ENCODE results near the gene IFRD1. TPM values are rescaled to one million over a fixed set of nuclear protein-coding genes. Genes with fewer than 3 reads are reported as not detected.

IFRD1 gene
- total RNA-seq, 1 donor from 2014 or later: 24.6 TPM

GRCh38 chr7:112444505-112444904 lies 5.8 kb upstream of the IFRD1 start:
- no peak overlapping the region for H3K4me3 ChIP-seq
- H3K27me3 ChIP-seq (ENCODE audit: low read depth): no peaks in the 10 kb centered on the region
- no peak for DNase-seq
- intact Hi-C loops (cut with micrococcal nuclease): no loop called here
- H3K4me1 ChIP-seq: peaks cover 4% of the 10 kb centered on the region
- no peaks in the 10 kb centered on the region for H3K36me3 ChIP-seq
- no peak overlapping the region for H3K27ac ChIP-seq (replicated peaks)
- no peaks in the 10 kb centered on the region for H3K9me3 ChIP-seq (replicated peaks)
- TF ChIP-seq CTCF (IDR thresholded peaks at IDR 0.05; ENCODE audit: borderline replicate concordance): no peak

- DNase-seq: no peak
- no peak for TF ChIP-seq CTCF (IDR thresholded peaks at IDR 0.05; ENCODE audit: borderline replicate concordance)
- Histone ChIP-seq H3K4me1 (peaks cover 20% of the 10 kb centered on the region), H3K36me3 (no peaks in the 10 kb centered on the region), H3K4me3 (no peak overlapping the region), H3K27ac (replicated peaks) (no peak overlapping the region), H3K27me3 (ENCODE audit: low read depth) (no peaks in the 10 kb centered on the region), H3K9me3 (replicated peaks) (no peaks in the 10 kb centered on the region)
- intact Hi-C loops (cut with micrococcal nuclease): no loop called here
Measured at GRCh38 chr7:112446431-112446830, 3.8 kb upstream of the IFRD1 start.

- intact Hi-C loops (cut with micrococcal nuclease): no loop called here
- H3K4me1 ChIP-seq: peaks cover 30% of the 10 kb centered on the region
- no peak overlapping the region for H3K27ac ChIP-seq (replicated peaks)
- DNase-seq: no peak
- no peak for TF ChIP-seq CTCF (IDR thresholded peaks at IDR 0.05; ENCODE audit: borderline replicate concordance)
- H3K36me3 ChIP-seq: no peaks in the 10 kb centered on the region
- H3K27me3 ChIP-seq (ENCODE audit: low read depth): no peaks in the 10 kb centered on the region
- no peak overlapping the region for H3K4me3 ChIP-seq
- no peaks in the 10 kb centered on the region for H3K9me3 ChIP-seq (replicated peaks)
Measured at GRCh38 chr7:112447406-112447805, 2.9 kb upstream of the IFRD1 start.

DNA sequence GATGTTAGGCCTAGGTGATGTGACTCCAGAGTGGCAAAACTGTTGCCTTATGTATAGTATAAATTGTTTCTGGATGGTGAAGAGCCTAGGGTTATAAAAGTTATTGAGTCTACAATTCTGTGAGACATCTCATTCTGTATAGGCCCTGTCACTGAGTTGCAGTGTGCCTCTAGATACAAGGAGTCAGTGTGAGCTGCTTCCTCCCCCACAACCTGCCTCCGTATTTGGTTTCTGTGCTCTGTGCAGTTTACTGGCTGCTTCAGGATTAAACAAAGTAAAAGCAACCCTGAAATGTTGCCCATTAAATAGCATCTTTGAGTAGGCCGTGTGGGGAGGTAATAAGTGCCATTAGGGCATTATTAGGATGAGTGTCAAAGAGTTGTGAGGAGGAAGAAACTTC lies 1.9 kb upstream of the IFRD1 start:
- Histone ChIP-seq H3K9me3 (replicated peaks) (no peaks in the 10 kb centered on the region), H3K36me3 (no peaks in the 10 kb centered on the region), H3K4me1 (peaks cover 39% of the 10 kb centered on the region), H3K27ac (replicated peaks) (peak overlapping the region; percentile 98), H3K27me3 (ENCODE audit: low read depth) (no peaks in the 10 kb centered on the region), H3K4me3 (no peak overlapping the region)
- no peak for DNase-seq
- no peak for TF ChIP-seq CTCF (IDR thresholded peaks at IDR 0.05; ENCODE audit: borderline replicate concordance)
- intact Hi-C loops (cut with micrococcal nuclease): no loop called here

- Histone ChIP-seq H3K4me1 (peaks cover 44% of the 10 kb centered on the region), H3K9me3 (replicated peaks) (no peaks in the 10 kb centered on the region), H3K4me3 (no peak overlapping the region), H3K27me3 (ENCODE audit: low read depth) (no peaks in the 10 kb centered on the region), H3K27ac (replicated peaks) (peak overlapping the region; percentile 98), H3K36me3 (no peaks in the 10 kb centered on the region)
- intact Hi-C loops (cut with micrococcal nuclease): no loop called here
- no peak for TF ChIP-seq CTCF (IDR thresholded peaks at IDR 0.05; ENCODE audit: borderline replicate concordance)
- DNase-seq: no peak
Measured at GRCh38 chr7:112448891-112449290, 1.4 kb upstream of the IFRD1 start.

DNA sequence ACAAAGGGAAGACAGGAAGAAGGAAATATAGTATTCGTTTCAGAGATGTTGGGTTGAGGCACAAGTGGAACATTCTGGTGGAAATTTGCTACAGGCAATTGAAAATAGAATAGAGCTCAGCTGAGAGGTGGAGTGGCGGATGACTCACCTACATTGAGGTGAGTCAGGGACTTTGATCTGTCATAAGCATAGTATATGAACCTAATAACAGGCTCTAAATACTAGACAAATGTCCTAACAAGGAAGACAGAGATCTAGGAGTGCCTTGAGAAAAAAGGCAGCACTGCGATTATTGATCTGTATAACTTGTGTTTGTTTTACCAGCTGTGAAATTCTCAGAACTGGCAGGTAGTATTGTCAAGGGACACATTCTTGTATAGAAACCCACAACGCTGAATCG lies 907 bp upstream of the IFRD1 start:
- no peak for TF ChIP-seq CTCF (IDR thresholded peaks at IDR 0.05; ENCODE audit: borderline replicate concordance)
- H3K9me3 ChIP-seq (replicated peaks): no peaks in the 10 kb centered on the region
- intact Hi-C loops (cut with micrococcal nuclease): no loop called here
- H3K36me3 ChIP-seq: no peaks in the 10 kb centered on the region
- peaks cover 49% of the 10 kb centered on the region for H3K4me1 ChIP-seq
- no peaks in the 10 kb centered on the region for H3K27me3 ChIP-seq (ENCODE audit: low read depth)
- peak overlapping the region; percentile 98 for H3K27ac ChIP-seq (replicated peaks)
- H3K4me3 ChIP-seq: peak overlapping the region; percentile 94
- no peak for DNase-seq
